ENCODE data around the gene PLA2G5.

Gene PLA2G5

DNA sequence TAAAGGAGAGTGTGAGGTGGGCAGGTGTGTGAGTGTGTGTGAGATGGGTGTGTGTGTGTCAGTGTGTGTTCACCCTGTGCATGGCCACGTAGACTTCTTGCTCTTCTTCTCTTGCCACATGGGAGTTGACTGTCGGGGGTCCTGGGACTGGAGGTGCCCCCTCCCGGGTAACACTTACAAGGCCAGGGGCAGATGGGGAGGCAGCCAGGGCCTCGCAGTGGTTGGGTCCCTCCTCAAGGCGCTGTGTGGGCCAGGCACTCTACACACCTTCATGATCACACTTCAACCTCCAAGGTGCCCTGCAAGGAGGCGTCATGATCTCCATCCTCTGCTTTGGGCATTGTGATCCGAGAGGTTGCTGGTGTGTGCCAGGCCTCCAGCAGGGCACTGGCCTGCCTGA, 71.5 kb downstream of the PLA2G5 start:
- H3K9me3 ChIP-seq (ENCODE audit: insufficient read depth, low read depth, low read length): no peaks in the 10 kb centered on the region
- no peak overlapping the region for H3K9ac ChIP-seq (ENCODE audit: low read depth, low read length)
- no peak overlapping the region for H3K27ac ChIP-seq (ENCODE audit: low read length)
- no peaks in the 10 kb centered on the region for H3K4me1 ChIP-seq (ENCODE audit: insufficient read depth, low read length)
- H3K4me3 ChIP-seq (ENCODE audit: low read length): no peak overlapping the region
- no peaks in the 10 kb centered on the region for H3K36me3 ChIP-seq (ENCODE audit: insufficient read depth, low read depth, low read length)
- H3K27me3 ChIP-seq (ENCODE audit: insufficient read depth, low read length): no peaks in the 10 kb centered on the region
